Activated T-helper 17 cell treated with anti-CD3 and anti-CD28 coated beads, Interleukin-2, amount 50 U/mL, for 72 hours (primary cell): ENCODE results near the gene COX10. TPM values are rescaled to one million over a fixed set of nuclear protein-coding genes. Genes with fewer than 3 reads are reported as not detected.
A peak's percentile ranks its signal among the peaks of the same experiment; 100 is the strongest.

Source experiments
- ATAC-seq: fragments of 150-1000 bp; cut with Tn5 transposase; replicated peaks from 2 replicates; pipeline ENCODE4 v1.10.0; 2021; ENCODE audit warnings: mild to moderate bottlenecking, moderate library complexity
- H3K27ac Mint-ChIP-seq: one replicate; pipeline ENCODE4 v1.8.0; 2022; ENCODE audit warnings: mixed read lengths
- H3K27me3 Mint-ChIP-seq: one replicate; pipeline ENCODE4 v1.8.0; 2022; ENCODE audit warnings: mixed read lengths
- H3K36me3 Mint-ChIP-seq: one replicate; pipeline ENCODE4 v1.8.0; 2022; ENCODE audit warnings: low read depth, mild to moderate bottlenecking, mixed read lengths
- H3K4me1 Mint-ChIP-seq: one replicate; pipeline ENCODE4 v1.8.0; 2022; ENCODE audit warnings: mixed read lengths
- H3K4me3 Mint-ChIP-seq: one replicate; pipeline ENCODE4 v1.8.0; 2022; ENCODE audit warnings: mild to moderate bottlenecking, mixed read lengths
- H3K9me3 Mint-ChIP-seq: one replicate; pipeline ENCODE4 v1.8.0; 2022; ENCODE audit warnings: mixed read lengths
- total RNA-seq, 2 donors: library from RNA; stranded (reverse); gene quantifications; one replicate each; pipeline ENCODE4 v1.2.3, GENCODE V29; 2022

The COX10 gene
- total RNA-seq, 2 donors from 2014 or later, result 16.0 to 30.1 TPM

DNA sequence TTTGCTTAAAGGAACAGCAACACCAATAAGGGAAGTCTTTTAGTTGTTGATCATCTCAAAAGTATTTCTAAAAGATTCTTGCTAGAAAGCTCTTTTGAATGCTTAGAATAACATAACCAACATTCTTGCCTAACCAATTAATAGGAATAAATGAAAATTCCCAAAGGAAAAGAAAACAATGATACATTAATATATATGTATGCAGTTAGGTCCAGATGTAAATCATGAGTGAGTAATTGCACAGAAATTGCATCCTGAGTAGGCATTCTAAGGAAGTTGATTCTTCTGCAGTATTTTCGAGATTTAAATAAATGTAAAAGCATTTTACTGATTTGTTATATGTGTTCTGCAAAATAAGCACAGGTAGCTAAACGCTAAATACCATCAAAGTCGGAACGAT is 22.1 kb downstream of the COX10 start:
- Mint-ChIP-seq H3K4me1 (peaks cover 16% of the 10 kb centered on the region), H3K36me3 (peaks cover 35% of the 10 kb centered on the region), H3K4me3 (no peak overlapping the region), H3K9me3 (no peaks in the 10 kb centered on the region), H3K27ac (no peak overlapping the region), H3K27me3 (no peaks in the 10 kb centered on the region)
- ATAC-seq, result no peak

- H3K27ac Mint-ChIP-seq, result peak overlapping the region; percentile 36
- no peaks in the 10 kb centered on the region for H3K27me3 Mint-ChIP-seq
- peaks cover 33% of the 10 kb centered on the region for H3K36me3 Mint-ChIP-seq
- peaks cover 16% of the 10 kb centered on the region for H3K4me1 Mint-ChIP-seq
- peak overlapping the region; percentile 5 for H3K4me3 Mint-ChIP-seq
- no peak for ATAC-seq
- no peaks in the 10 kb centered on the region for H3K9me3 Mint-ChIP-seq
Observed at GRCh38 chr17:14092808-14093207, 23.5 kb downstream of the COX10 start.

DNA sequence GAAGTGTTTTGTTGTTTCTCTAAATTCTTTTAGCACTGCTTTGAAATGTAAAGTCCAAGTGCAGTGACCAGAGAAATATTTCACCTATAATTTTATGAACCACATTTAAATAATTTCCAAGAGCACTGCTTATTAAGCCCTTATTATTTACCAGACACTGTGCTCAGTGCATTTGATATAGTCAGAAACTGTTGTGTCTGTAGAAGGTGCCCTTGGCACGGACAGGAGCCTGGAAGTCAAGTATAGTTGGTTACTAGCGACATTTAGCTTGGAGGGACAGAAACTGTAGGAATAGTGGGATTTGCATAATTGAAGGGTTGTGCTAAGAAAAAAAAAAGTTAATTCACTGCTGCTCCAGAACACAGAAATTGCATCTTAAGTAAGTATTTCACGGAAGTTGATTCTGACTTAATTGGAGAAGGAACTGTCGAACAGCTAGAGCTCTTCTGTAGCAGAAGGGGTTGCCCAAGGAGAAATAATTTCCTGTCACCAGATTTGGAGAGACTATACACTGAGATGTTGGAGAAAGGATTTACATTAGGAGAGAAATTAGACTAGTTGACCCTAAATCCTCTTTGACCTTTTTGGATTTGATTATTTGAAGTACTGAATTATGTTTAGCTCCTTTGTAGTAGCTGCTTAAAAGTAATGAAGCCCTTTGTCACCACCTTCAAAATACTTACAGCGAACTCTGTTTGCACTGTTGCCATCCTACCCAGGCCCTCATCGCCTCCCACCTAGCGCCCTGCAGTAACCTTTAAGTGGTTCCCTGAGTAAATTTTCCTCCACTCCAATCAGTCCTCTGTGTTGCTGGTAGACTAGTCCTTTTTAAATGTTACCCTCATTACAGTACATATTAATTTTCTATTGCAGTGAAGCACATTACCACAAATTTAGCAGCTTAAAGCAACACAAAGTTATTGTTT is 25.6 kb downstream of the COX10 start:
- Mint-ChIP-seq H3K27me3 (no peaks in the 10 kb centered on the region), H3K9me3 (no peaks in the 10 kb centered on the region), H3K36me3 (peaks cover 14% of the 10 kb centered on the region), H3K4me1 (peaks cover 2% of the 10 kb centered on the region), H3K4me3 (no peak overlapping the region), H3K27ac (no peak overlapping the region)
- no peak for ATAC-seq

DNA sequence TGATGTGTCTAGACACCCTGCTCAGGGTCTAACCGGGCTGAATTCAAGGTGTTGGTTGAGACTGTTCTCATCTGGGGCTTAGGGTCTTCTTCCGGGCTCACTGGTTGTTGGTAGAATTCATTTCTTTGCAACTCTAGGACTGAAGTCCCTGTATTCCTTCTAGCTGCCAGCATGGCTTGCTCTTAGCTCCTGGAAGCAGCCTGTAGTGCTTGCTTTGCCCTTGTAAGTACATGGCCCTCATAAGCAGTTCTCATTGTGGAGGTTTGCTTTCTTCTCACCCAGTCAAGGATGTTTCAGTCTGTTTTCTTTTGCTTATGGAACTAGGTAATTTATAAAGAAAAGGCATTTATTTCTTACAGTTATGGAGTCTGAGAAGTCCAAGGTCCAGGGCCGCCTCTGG is 26.3 kb downstream of the COX10 start:
- Mint-ChIP-seq H3K4me1 (no peaks in the 10 kb centered on the region), H3K36me3 (peaks cover 11% of the 10 kb centered on the region), H3K27ac (no peak overlapping the region), H3K4me3 (no peak overlapping the region), H3K9me3 (no peaks in the 10 kb centered on the region), H3K27me3 (no peaks in the 10 kb centered on the region)
- ATAC-seq, result no peak

- Mint-ChIP-seq H3K27me3 (no peaks in the 10 kb centered on the region), H3K9me3 (no peaks in the 10 kb centered on the region), H3K4me1 (peaks cover 4% of the 10 kb centered on the region), H3K4me3 (no peak overlapping the region), H3K27ac (no peak overlapping the region), H3K36me3 (peaks cover 33% of the 10 kb centered on the region)
- no peak for ATAC-seq
Observed at GRCh38 chr17:14098246-14098645, 28.9 kb downstream of the COX10 start.

GRCh38 chr17:14101976-14102375 is 32.7 kb downstream of the COX10 start:
- ATAC-seq, result no peak
- Mint-ChIP-seq H3K4me1 (peaks cover 4% of the 10 kb centered on the region), H3K9me3 (no peaks in the 10 kb centered on the region), H3K36me3 (peaks cover 43% of the 10 kb centered on the region), H3K4me3 (no peak overlapping the region), H3K27ac (no peak overlapping the region), H3K27me3 (no peaks in the 10 kb centered on the region)

- Mint-ChIP-seq H3K4me3 (no peak overlapping the region), H3K9me3 (no peaks in the 10 kb centered on the region), H3K27me3 (no peaks in the 10 kb centered on the region), H3K36me3 (peaks cover 52% of the 10 kb centered on the region), H3K27ac (no peak overlapping the region), H3K4me1 (peaks cover 21% of the 10 kb centered on the region)
- ATAC-seq, result no peak
Observed at GRCh38 chr17:14103836-14104235, 34.5 kb downstream of the COX10 start.

DNA sequence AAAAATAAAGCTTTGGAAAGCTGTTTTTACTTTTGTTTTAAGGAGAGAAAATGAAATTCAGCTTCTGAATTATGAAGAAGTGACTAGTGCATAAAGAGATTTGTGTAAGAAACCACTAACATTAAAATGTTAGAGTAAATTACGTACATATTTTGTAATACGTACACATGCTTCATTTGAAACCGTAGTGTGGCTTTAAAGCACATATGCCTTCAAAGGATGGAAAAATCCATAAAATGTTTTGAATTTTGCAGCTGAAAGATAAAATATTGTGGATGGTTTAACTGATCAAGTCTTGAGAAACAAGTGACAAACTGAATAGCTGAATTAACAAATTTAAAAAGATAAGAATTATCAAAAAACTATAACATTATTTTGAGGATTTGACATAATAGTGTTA is 35.4 kb downstream of the COX10 start:
- Mint-ChIP-seq H3K4me3 (no peak overlapping the region), H3K27ac (no peak overlapping the region), H3K36me3 (peaks cover 52% of the 10 kb centered on the region), H3K4me1 (peaks cover 21% of the 10 kb centered on the region), H3K27me3 (no peaks in the 10 kb centered on the region), H3K9me3 (no peaks in the 10 kb centered on the region)
- no peak for ATAC-seq

DNA sequence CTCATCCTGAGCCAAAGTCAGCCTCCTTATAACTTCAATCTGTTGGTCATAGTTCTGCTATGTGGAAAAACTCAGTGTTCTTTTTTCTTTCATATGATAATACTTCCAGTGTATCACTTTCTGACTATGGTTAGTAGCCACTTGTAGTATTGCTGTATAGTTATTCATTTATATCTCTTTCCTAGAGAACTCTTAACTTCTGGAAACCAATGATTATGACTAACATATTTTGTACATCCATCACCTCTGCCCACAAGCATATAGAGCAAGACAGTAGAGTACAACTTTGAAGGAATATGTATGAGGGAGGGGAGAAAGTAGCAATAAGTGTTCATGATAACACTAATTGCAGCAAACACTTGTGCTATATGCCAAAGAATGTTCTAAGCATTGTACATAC is 38.6 kb downstream of the COX10 start:
- Mint-ChIP-seq H3K27ac (peak overlapping the region; percentile 46), H3K4me3 (peak overlapping the region; percentile 8), H3K36me3 (peaks cover 34% of the 10 kb centered on the region), H3K27me3 (no peaks in the 10 kb centered on the region), H3K9me3 (no peaks in the 10 kb centered on the region), H3K4me1 (peaks cover 17% of the 10 kb centered on the region)
- peak; percentile 91 for ATAC-seq

DNA sequence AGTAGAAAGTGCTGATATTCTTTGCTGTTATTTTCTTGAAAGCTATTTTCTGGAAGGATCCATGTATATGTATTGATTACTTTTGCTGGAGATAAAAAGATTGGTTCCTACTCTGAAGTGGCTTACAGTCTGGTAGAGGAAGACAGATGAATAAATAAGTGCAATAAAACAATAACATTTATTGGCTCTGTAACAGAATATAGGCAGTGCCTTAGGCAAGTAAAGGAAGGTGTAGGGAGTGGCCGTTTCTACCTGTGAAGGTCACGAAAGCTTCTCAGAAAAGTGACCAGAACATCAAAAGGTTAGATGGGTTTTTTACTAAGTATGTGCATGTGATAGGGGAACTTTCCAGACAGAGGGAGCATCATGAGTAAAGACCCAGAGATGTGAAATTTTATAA is 43.1 kb downstream of the COX10 start:
- Mint-ChIP-seq H3K27ac (peak overlapping the region; percentile 55), H3K27me3 (no peaks in the 10 kb centered on the region), H3K4me3 (no peak overlapping the region), H3K4me1 (peaks cover 33% of the 10 kb centered on the region), H3K36me3 (peaks cover 17% of the 10 kb centered on the region), H3K9me3 (no peaks in the 10 kb centered on the region)
- no peak for ATAC-seq

DNA sequence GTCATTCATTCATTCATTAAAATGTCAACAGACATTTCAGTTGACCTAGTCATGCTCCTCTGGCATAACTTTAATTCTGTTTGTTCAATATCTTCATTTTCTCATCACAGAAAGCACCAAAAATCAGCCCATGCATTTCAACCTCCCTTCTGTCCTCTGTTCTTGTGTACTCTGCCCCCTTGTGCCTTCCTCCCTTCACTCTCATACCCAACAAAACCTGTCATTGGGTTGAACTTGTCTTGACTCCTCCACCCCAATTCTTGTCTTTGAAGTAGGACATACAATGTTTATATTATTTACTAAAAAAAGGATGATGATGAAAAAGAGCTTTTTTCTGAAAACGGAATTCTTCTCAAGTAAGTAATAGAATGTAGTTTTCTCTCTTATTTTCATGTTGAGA is 43.8 kb downstream of the COX10 start:
- peaks cover 10% of the 10 kb centered on the region for H3K36me3 Mint-ChIP-seq
- no peaks in the 10 kb centered on the region for H3K9me3 Mint-ChIP-seq
- ATAC-seq, result no peak
- H3K4me3 Mint-ChIP-seq, result no peak overlapping the region
- no peaks in the 10 kb centered on the region for H3K27me3 Mint-ChIP-seq
- H3K27ac Mint-ChIP-seq, result no peak overlapping the region
- peaks cover 26% of the 10 kb centered on the region for H3K4me1 Mint-ChIP-seq

DNA sequence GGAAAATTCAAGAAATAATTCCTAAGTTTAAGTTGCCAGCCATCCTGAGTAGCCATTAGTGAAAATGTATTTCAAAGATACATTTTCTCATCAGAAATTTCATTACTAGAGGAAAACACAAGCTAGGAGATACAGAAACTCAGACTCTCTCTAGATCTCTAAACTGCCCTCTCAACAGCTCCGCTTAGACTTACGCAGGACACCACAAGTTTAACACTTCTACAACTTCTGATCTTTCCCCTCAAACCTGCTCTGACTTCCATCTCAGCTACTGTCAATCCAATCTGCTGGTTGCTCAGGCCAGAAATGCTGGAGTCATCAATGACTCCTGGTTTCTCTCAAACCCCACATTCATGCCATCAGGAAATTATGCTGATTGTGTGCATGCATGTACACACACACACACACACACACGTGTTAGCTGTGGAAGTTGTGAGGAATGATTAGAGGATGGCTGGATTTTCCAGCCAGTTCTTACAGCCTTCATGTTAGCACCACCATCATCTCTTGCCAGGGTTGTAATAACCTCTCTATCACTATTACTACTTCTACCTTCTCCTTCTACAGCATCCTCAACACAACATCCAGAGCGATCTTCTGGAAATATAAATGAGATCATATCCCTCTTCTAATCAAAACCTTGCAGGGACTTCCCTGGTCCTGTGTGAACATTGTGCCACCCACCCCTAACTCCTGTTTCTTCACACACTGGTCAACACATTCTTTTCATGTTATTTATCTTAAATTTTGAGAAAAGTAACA is 47.1 kb downstream of the COX10 start:
- peak overlapping the region; percentile 71 for H3K4me3 Mint-ChIP-seq
- H3K9me3 Mint-ChIP-seq, result peaks cover 4% of the 10 kb centered on the region
- peaks cover 42% of the 10 kb centered on the region for H3K4me1 Mint-ChIP-seq
- no peaks in the 10 kb centered on the region for H3K27me3 Mint-ChIP-seq
- peaks cover 11% of the 10 kb centered on the region for H3K36me3 Mint-ChIP-seq
- H3K27ac Mint-ChIP-seq, result peak overlapping the region; percentile 93
- ATAC-seq, result peak; percentile 25

DNA sequence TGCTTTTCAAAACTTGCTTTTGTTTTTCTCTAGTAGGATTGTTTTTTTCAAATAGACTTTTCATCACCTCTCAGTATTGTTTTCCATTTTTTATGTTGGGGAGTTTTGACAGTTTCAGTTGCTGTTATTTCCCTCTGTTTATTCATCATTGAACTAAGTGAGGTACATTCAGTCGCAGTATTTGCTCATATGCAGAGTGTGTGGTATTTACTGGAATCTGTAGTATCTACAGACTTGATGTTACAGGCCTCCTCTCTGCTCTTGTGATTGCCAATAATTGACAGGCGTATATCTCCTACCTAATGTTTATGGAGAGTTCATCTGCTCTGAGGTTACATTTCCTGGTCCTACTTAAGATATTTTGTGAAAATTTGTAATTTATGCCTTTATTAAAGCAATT is 49.6 kb downstream of the COX10 start:
- Mint-ChIP-seq H3K36me3 (peaks cover 11% of the 10 kb centered on the region), H3K27me3 (no peaks in the 10 kb centered on the region)

DNA sequence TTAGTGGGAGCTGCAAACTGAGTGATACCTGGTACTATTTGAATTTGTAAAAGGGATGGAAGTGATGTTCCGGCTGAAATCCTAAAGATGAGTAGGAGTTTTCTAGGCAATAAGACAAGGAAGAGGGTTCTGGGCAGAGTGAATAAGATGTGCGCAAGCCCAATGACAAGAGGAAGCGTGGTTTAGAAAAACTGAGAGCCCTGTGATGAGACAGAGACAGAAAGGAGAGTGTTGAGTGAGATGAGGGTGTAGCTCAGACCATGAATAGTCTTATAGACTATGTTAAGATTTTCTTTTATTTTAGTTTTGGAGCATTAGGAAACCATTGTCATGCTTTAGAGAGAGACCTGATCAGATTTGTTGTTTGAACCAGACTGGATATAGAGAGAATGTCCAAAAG is 50.2 kb downstream of the COX10 start:
- H3K4me3 Mint-ChIP-seq, result peak overlapping the region; percentile 71
- peaks cover 4% of the 10 kb centered on the region for H3K9me3 Mint-ChIP-seq
- peaks cover 11% of the 10 kb centered on the region for H3K36me3 Mint-ChIP-seq
- H3K27me3 Mint-ChIP-seq, result no peaks in the 10 kb centered on the region
- ATAC-seq, result peak; percentile 81
- peak overlapping the region; percentile 93 for H3K27ac Mint-ChIP-seq
- H3K4me1 Mint-ChIP-seq, result peaks cover 56% of the 10 kb centered on the region

More for the DNA sequence above, 49.6 kb downstream of the COX10 start:
- peaks cover 4% of the 10 kb centered on the region for H3K9me3 Mint-ChIP-seq
- H3K4me1 Mint-ChIP-seq, result peaks cover 53% of the 10 kb centered on the region
- peak overlapping the region; percentile 93 for H3K27ac Mint-ChIP-seq
- H3K4me3 Mint-ChIP-seq, result peak overlapping the region; percentile 71
- peak; percentile 88 for ATAC-seq

DNA sequence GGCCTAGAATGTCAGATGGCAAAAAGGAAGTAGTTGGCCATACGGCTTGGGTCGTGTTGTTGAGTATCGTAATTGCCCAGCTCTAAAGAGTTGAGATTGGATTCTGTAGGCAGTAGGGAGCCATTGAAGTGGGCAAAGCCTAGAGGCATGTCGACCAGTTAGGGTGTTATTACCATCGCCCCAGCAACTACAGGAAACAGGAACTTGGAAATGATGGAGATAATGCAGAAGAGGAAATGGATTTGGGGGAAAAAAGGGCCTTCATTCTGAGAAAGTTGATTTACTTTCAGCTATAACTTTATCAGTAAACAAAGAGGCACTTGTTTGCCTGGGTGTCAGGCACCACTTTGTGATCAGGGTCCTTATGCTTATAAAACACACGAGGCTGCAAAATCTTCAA is 52.6 kb downstream of the COX10 start:
- ATAC-seq, result no peak
- H3K9me3 Mint-ChIP-seq, result peaks cover 4% of the 10 kb centered on the region

More for the DNA sequence above, 52.6 kb downstream of the COX10 start:
- peak overlapping the region; percentile 93 for H3K27ac Mint-ChIP-seq
- no peaks in the 10 kb centered on the region for H3K27me3 Mint-ChIP-seq
- no peak overlapping the region for H3K4me3 Mint-ChIP-seq
- H3K4me1 Mint-ChIP-seq, result peaks cover 44% of the 10 kb centered on the region
- peaks cover 5% of the 10 kb centered on the region for H3K36me3 Mint-ChIP-seq
